K562 (cell line): ENCODE data around the gene GFRA4. TPM values are rescaled to one million over a fixed set of nuclear protein-coding genes. Genes with fewer than 3 reads are reported as not detected.

Experiments used
- ATAC-seq: fragments of 200-7000 bp; cut with Tn5 transposase; 3 replicates; pipeline ENCODE4 v1.9.1; 2020; ENCODE audit warnings: moderate library complexity
- BruUV-seq: library from RNA; stranded (reverse); fragments of 400-500 nt; replicated peaks from 2 replicates; lab custom pipeline; 2021; lab: Mats Ljungman, UMichigan
- CTCF ChIA-PET: fragments of 300-600 bp; formaldehyde crosslinking; extraction: SDS; loops from one replicate; lab custom pipeline; 2021; ENCODE audit warnings: low intra/inter-chr PET ratio; lab: Yijun Ruan, JAX
- POLR2A ChIA-PET: fragments of 300-600, 350-650 bp; sonication (Branson Sonifier 250); formaldehyde crosslinking; extraction: SDS; loops from one replicate; lab custom pipeline; 2021; ENCODE audit warnings: antibody characterized with exemption, inconsistent platforms; lab: Yijun Ruan, JAX
- DNase-seq, 4 experiments: peaks; one replicate each; pipeline versions ENCODE4 v3.0.0 to v3.0.0-alpha.2; 2011 to 2018; ENCODE audit warnings: low spot score in 3 of 4, mixed read lengths in 3 of 4; ENCODE audit errors: extremely low read depth in 1 of 4
- FAIRE-seq: peaks from 2 replicates; lab custom pipeline; 2011; peaks lifted over from hg19 to GRCh38; lab: Jason Lieb, UNC
- H2AFZ ChIP-seq: 2 replicates; pipeline ENCODE4 v1.6.0; 2011; ENCODE audit warnings: low read depth, low read length, control low read depth, inconsistent platforms
- H3K27ac ChIP-seq: fragments of 200-600 bp; 3 replicates; pipeline ENCODE4 v1.8.0; 2011; ENCODE audit warnings: low read depth, mild to moderate bottlenecking, control low read depth, inconsistent platforms, low read length, moderate library complexity, mixed read lengths; ENCODE audit errors: extremely low read depth
- H3K27me3 ChIP-seq, 2 experiments: fragments of 300-600 bp in 1 of 2; 2 replicates in 1 of 2; 3 replicates in 1 of 2; pipeline versions ENCODE4 v1.6.0 to v1.8.0; 2011; ENCODE audit warnings: inconsistent platforms in 2 of 2, low read length in 2 of 2, mild to moderate bottlenecking in 1 of 2, mixed read lengths in 1 of 2, moderate library complexity in 1 of 2; ENCODE audit not compliant: control insufficient read depth in 2 of 2, insufficient read depth in 2 of 2
- H3K36me3 ChIP-seq: fragments of 300-600 bp; 3 replicates; pipeline ENCODE4 v1.8.0; 2011; ENCODE audit warnings: mild to moderate bottlenecking, low read length, inconsistent platforms; ENCODE audit not compliant: control insufficient read depth, insufficient read depth
- H3K4me1 ChIP-seq, 2 experiments: fragments of 200-600 bp in 1 of 2; replicated peaks in 1 of 2; 2 replicates in 1 of 2; 3 replicates in 1 of 2; pipeline versions ENCODE4 v1.5.1 to v1.8.0; 2011; ENCODE audit warnings: inconsistent platforms in 2 of 2, low read length in 2 of 2, mild to moderate bottlenecking in 1 of 2, mixed read lengths in 1 of 2, moderate library complexity in 1 of 2; ENCODE audit not compliant: control insufficient read depth in 2 of 2, insufficient read depth in 2 of 2
- H3K4me2 ChIP-seq: 2 replicates; pipeline ENCODE4 v1.6.1; 2011; ENCODE audit warnings: low read length, control low read depth, inconsistent platforms, mixed read lengths; ENCODE audit not compliant: insufficient read depth
- H3K4me3 ChIP-seq: fragments of 200-600 bp; sonication (generic), shearing (Covaris generic); 2 replicates; pipeline ENCODE4 v1.5.1; 2016; ENCODE audit warnings: control low read depth, inconsistent platforms
- H3K79me2 ChIP-seq: fragments of 200-600 bp; 3 replicates; pipeline ENCODE4 v1.8.0; 2011; ENCODE audit warnings: low read length, inconsistent platforms; ENCODE audit not compliant: control insufficient read depth, insufficient read depth
- H3K9ac ChIP-seq, 2 experiments: 2 replicates each; pipeline versions ENCODE4 v1.6.0 to v1.6.1; 2011; ENCODE audit warnings: low read depth in 2 of 2, low read length in 2 of 2, control low read depth in 1 of 2, inconsistent platforms in 1 of 2, mild to moderate bottlenecking in 1 of 2, mixed read lengths in 1 of 2; ENCODE audit not compliant: insufficient read depth in 1 of 2
- H3K9me1 ChIP-seq: one replicate; pipeline ENCODE4 v1.6.0; 2011; ENCODE audit warnings: inconsistent platforms, mild to moderate bottlenecking, low read length, moderate library complexity; ENCODE audit not compliant: control insufficient read depth, insufficient read depth
- H3K9me3 ChIP-seq: replicated peaks from 2 replicates; pipeline ENCODE4 v1.5.1; 2011; ENCODE audit warnings: low read depth, low read length, inconsistent platforms; ENCODE audit not compliant: control insufficient read depth, insufficient read depth
- H4K20me1 ChIP-seq: replicated peaks from 2 replicates; pipeline ENCODE4 v1.6.1; 2011; ENCODE audit warnings: low read length, inconsistent platforms, mixed read lengths; ENCODE audit not compliant: control insufficient read depth, insufficient read depth
- NFIC ChIP-seq: fragments of 450-650 bp; IDR thresholded peaks from 2 replicates; pipeline ENCODE4 v1.6.1; 2017; ENCODE audit warnings: mild to moderate bottlenecking, inconsistent platforms
- POLR3G ChIP-seq: IDR thresholded peaks from 2 replicates; pipeline ENCODE4 v1.6.1; 2011; ENCODE audit not compliant: insufficient read length, insufficient replicate concordance; ENCODE audit errors: extremely low read depth
- RFX7 ChIP-seq: fragments of 250-450 bp; sonication (Bioruptor Pico); IDR thresholded peaks from 2 replicates; pipeline ENCODE4 v1.5.1; 2021; ENCODE audit warnings: mild to moderate bottlenecking
- ZNF445 ChIP-seq: fragments of 250-450 bp; sonication (Bioruptor Pico); IDR thresholded peaks from 2 replicates; pipeline ENCODE4 v1.4.0; 2020; ENCODE audit warnings: low read depth, mild to moderate bottlenecking, moderate library complexity
- WGBS: fragments of 100-300 bp; shearing (Covaris generic); methylation state at CpG from one replicate; pipeline ENCODE4 v1.1.6; 2016; ENCODE audit warnings: low coverage, mixed read lengths; ENCODE audit not compliant: insufficient coverage; ENCODE audit errors: missing lambda C conversion rate; 5-methylcytosine and 5-hydroxymethylcytosine counted together
- in situ Hi-C: fragments of 300-500 bp; cut with MboI; formaldehyde crosslinking; loops from 4 replicates; pipeline ENCODE4 v1.15.0; 2018; ENCODE audit warnings: inconsistent platforms, mixed read lengths
- intact Hi-C: fragments of 100-400 bp; cut with micrococcal nuclease; formaldehyde crosslinking; loops from 2 replicates; pipeline ENCODE4 v1.14.2; 2022
- polyA plus RNA-seq, 8 experiments: library from polyadenylated mRNA; depleted of rRNA in 4 of 8; stranded (reverse) in 5 of 8; unstranded in 3 of 8; fragments of >200 nt; fragmentation: Nextera tagmentation in 2 of 8; fragmentation: Illumina TruSeq in 1 of 8; extraction: Ambion mirVana in 2 of 8; extraction: Trizol in 1 of 8; gene quantifications; 2 replicates each; pipeline versions ENCODE4 v1.2.1 to v1.2.3, GENCODE V29; 2011 to 2014; ENCODE audit warnings: inconsistent platforms in 1 of 8, missing spikeins in 1 of 8
- total RNA-seq, 7 experiments: library from RNA; depleted of rRNA in 6 of 7; stranded (reverse); fragments of >200 nt in 6 of 7; fragmentation: Illumina TruSeq in 2 of 7; extraction: Trizol in 2 of 7; gene quantifications; 2 replicates each; pipeline versions ENCODE4 v1.2.1 to v1.2.3, GENCODE V29; 2011 to 2021; ENCODE audit warnings: low replicate concordance in 1 of 7

GFRA4 gene
- total and polyA plus RNA-seq, 9 of the 15 experiments (the other 6 are each of a cell fraction or from before 2014, with no cell fraction given) = not detected

GRCh38 chr20:3611901-3612300 lies 51.3 kb downstream of the GFRA4 start:
- Histone ChIP-seq H3K9me1 (no peaks in the 10 kb centered on the region), H3K27ac (no peak overlapping the region)
- peak; percentile 20; the same call in 1 of the 2 replicates for TF ChIP-seq NFIC
- TF ChIP-seq POLR3G = no peak
- no peak for TF ChIP-seq RFX7 (CRISPR knock-in tag)
- no peak for TF ChIP-seq ZNF445
- TF ChIP-seq, all 486 proteins: peak for 1
- Histone ChIP-seq H2AFZ (no peak overlapping the region), H3K9me3 (no peaks in the 10 kb centered on the region), H3K36me3 (no peaks in the 10 kb centered on the region), H3K27me3 (no peaks in the 10 kb centered on the region), H3K4me3 (no peak overlapping the region), H3K4me2 (no peak overlapping the region), H3K79me2 (no peaks in the 10 kb centered on the region), H4K20me1 (no peaks in the 10 kb centered on the region), H3K4me1 (no peaks in the 10 kb centered on the region; a peak in 1 of 5 replicates), H3K9ac (no peak overlapping the region)
- in situ Hi-C loops = no loop called here
- ChIA-PET CTCF (no interaction called here), POLR2A (interaction anchor here (0.6 to 1.2 kb wide), 2 partner anchors 36 to 59 kb away, joined by 3 to 7 read pairs; no protein-coding TSS in a partner anchor)
- FAIRE-seq (no peak), DNase-seq (no peak), ATAC-seq (no peak)
- 29% methylated on average over 1 of the region's 1 CpG for WGBS
- BruUV-seq = no TSS peak
- intact Hi-C loops = no loop called here

Other genes with a start within 250 kb of the GFRA4 start
Only the 7 nearest of the 11 such genes appear.
- not detected in 2 replicates for gene ADAM33, start 18.6 kb upstream of the GFRA4 start, total RNA-seq (2014; rRNA removed)
- not detected in 2 replicates for gene ADAM33, start 18.6 kb upstream of the GFRA4 start, total RNA-seq (2014; rRNA removed; fragmentation: Illumina TruSeq; extraction: Trizol)
- not detected in 2 replicates for gene ADAM33, start 18.6 kb upstream of the GFRA4 start, total RNA-seq (2015; rRNA removed; fragmentation: Illumina TruSeq; extraction: Trizol)
- gene ADAM33, start 18.6 kb upstream of the GFRA4 start, total RNA-seq (2021) = not detected in 2 replicates
- gene ADAM33, start 18.6 kb upstream of the GFRA4 start, polyA plus RNA-seq (2011; rRNA removed) = not detected in 2 replicates
- not detected in 2 replicates for gene ADAM33, start 18.6 kb upstream of the GFRA4 start, polyA plus RNA-seq (2014; fragmentation: Illumina TruSeq; extraction: Trizol)
- gene ADAM33, start 18.6 kb upstream of the GFRA4 start, polyA plus RNA-seq (2014; fragmentation: Nextera tagmentation; extraction: Ambion mirVana) = not detected
- gene ADAM33, start 18.6 kb upstream of the GFRA4 start, polyA plus RNA-seq (2014; rRNA removed) = not detected in 2 replicates
- gene SIGLEC1, start 49.2 kb upstream of the GFRA4 start, total RNA-seq (2014; rRNA removed) = 0.05 TPM in 1 of 2 replicates, not detected in the other
- not detected in 2 replicates for gene SIGLEC1, start 49.2 kb upstream of the GFRA4 start, total RNA-seq (2014; rRNA removed; fragmentation: Illumina TruSeq; extraction: Trizol)
- not detected in 2 replicates for gene SIGLEC1, start 49.2 kb upstream of the GFRA4 start, total RNA-seq (2015; rRNA removed; fragmentation: Illumina TruSeq; extraction: Trizol)
- 0.04 and 0.07 TPM in 2 replicates for gene SIGLEC1, start 49.2 kb upstream of the GFRA4 start, total RNA-seq (2021)
- gene SIGLEC1, start 49.2 kb upstream of the GFRA4 start, polyA plus RNA-seq (2011; rRNA removed) = not detected in 2 replicates
- gene SIGLEC1, start 49.2 kb upstream of the GFRA4 start, polyA plus RNA-seq (2014; fragmentation: Illumina TruSeq; extraction: Trizol) = not detected in 2 replicates
- gene SIGLEC1, start 49.2 kb upstream of the GFRA4 start, polyA plus RNA-seq (2014; fragmentation: Nextera tagmentation; extraction: Ambion mirVana) = not detected
- not detected in 2 replicates for gene SIGLEC1, start 49.2 kb upstream of the GFRA4 start, polyA plus RNA-seq (2014; rRNA removed)
- not detected in 2 replicates for gene HSPA12B, start 69.3 kb upstream of the GFRA4 start, total RNA-seq (2014; rRNA removed)
- not detected in 2 replicates for gene HSPA12B, start 69.3 kb upstream of the GFRA4 start, total RNA-seq (2014; rRNA removed; fragmentation: Illumina TruSeq; extraction: Trizol)
- not detected in 2 replicates for gene HSPA12B, start 69.3 kb upstream of the GFRA4 start, total RNA-seq (2015; rRNA removed; fragmentation: Illumina TruSeq; extraction: Trizol)
- 0.07 TPM in 1 of 2 replicates, not detected in the other for gene HSPA12B, start 69.3 kb upstream of the GFRA4 start, total RNA-seq (2021)
- gene HSPA12B, start 69.3 kb upstream of the GFRA4 start, polyA plus RNA-seq (2011; rRNA removed) = not detected in 2 replicates
- 0.03 TPM in 1 of 2 replicates, not detected in the other for gene HSPA12B, start 69.3 kb upstream of the GFRA4 start, polyA plus RNA-seq (2014; fragmentation: Illumina TruSeq; extraction: Trizol)
- gene HSPA12B, start 69.3 kb upstream of the GFRA4 start, polyA plus RNA-seq (2014; fragmentation: Nextera tagmentation; extraction: Ambion mirVana) = not detected
- gene HSPA12B, start 69.3 kb upstream of the GFRA4 start, polyA plus RNA-seq (2014; rRNA removed) = not detected in 2 replicates
- gene ADISSP, start 104.4 kb upstream of the GFRA4 start, total RNA-seq (2014; rRNA removed) = 65.7 and 101 TPM in 2 replicates
- gene ADISSP, start 104.4 kb upstream of the GFRA4 start, total RNA-seq (2014; rRNA removed; fragmentation: Illumina TruSeq; extraction: Trizol) = 12.2 and 16.3 TPM in 2 replicates
- 34.5 and 35.8 TPM in 2 replicates for gene ADISSP, start 104.4 kb upstream of the GFRA4 start, total RNA-seq (2015; rRNA removed; fragmentation: Illumina TruSeq; extraction: Trizol)
- gene ADISSP, start 104.4 kb upstream of the GFRA4 start, total RNA-seq (2021) = 70.6 and 79.9 TPM in 2 replicates
- 22.8 and 42.8 TPM in 2 replicates for gene ADISSP, start 104.4 kb upstream of the GFRA4 start, polyA plus RNA-seq (2011; rRNA removed)
- gene ADISSP, start 104.4 kb upstream of the GFRA4 start, polyA plus RNA-seq (2014; fragmentation: Illumina TruSeq; extraction: Trizol) = 23.4 and 63.9 TPM in 2 replicates
- gene ADISSP, start 104.4 kb upstream of the GFRA4 start, polyA plus RNA-seq (2014; fragmentation: Nextera tagmentation; extraction: Ambion mirVana) = 1 to 10 TPM; 1.4 to 4.9 TPM
- 37.2 and 53.4 TPM in 2 replicates for gene ADISSP, start 104.4 kb upstream of the GFRA4 start, polyA plus RNA-seq (2014; rRNA removed)
- gene SPEF1, start 118.0 kb upstream of the GFRA4 start, total RNA-seq (2014; rRNA removed) = not detected in 2 replicates
- gene SPEF1, start 118.0 kb upstream of the GFRA4 start, total RNA-seq (2014; rRNA removed; fragmentation: Illumina TruSeq; extraction: Trizol) = not detected in 2 replicates
- not detected in 2 replicates for gene SPEF1, start 118.0 kb upstream of the GFRA4 start, total RNA-seq (2015; rRNA removed; fragmentation: Illumina TruSeq; extraction: Trizol)
- gene SPEF1, start 118.0 kb upstream of the GFRA4 start, total RNA-seq (2021) = not detected in 2 replicates
- 0.04 TPM in 1 of 2 replicates, not detected in the other for gene SPEF1, start 118.0 kb upstream of the GFRA4 start, polyA plus RNA-seq (2011; rRNA removed)
- gene SPEF1, start 118.0 kb upstream of the GFRA4 start, polyA plus RNA-seq (2014; fragmentation: Illumina TruSeq; extraction: Trizol) = not detected in 2 replicates
- not detected for gene SPEF1, start 118.0 kb upstream of the GFRA4 start, polyA plus RNA-seq (2014; fragmentation: Nextera tagmentation; extraction: Ambion mirVana)
- gene SPEF1, start 118.0 kb upstream of the GFRA4 start, polyA plus RNA-seq (2014; rRNA removed) = not detected in 2 replicates
- gene CENPB, start 123.3 kb upstream of the GFRA4 start, total RNA-seq (2014; rRNA removed) = 59.3 and 78.6 TPM in 2 replicates
- 11.4 and 15.0 TPM in 2 replicates for gene CENPB, start 123.3 kb upstream of the GFRA4 start, total RNA-seq (2014; rRNA removed; fragmentation: Illumina TruSeq; extraction: Trizol)
- gene CENPB, start 123.3 kb upstream of the GFRA4 start, total RNA-seq (2015; rRNA removed; fragmentation: Illumina TruSeq; extraction: Trizol) = 36.0 and 36.5 TPM in 2 replicates
- 61.7 and 70.8 TPM in 2 replicates for gene CENPB, start 123.3 kb upstream of the GFRA4 start, total RNA-seq (2021)
- 12.7 and 14.7 TPM in 2 replicates for gene CENPB, start 123.3 kb upstream of the GFRA4 start, polyA plus RNA-seq (2011; rRNA removed)
- gene CENPB, start 123.3 kb upstream of the GFRA4 start, polyA plus RNA-seq (2014; fragmentation: Illumina TruSeq; extraction: Trizol) = 24.9 and 30.8 TPM in 2 replicates
- under 1 TPM; 0.17 to 0.20 TPM for gene CENPB, start 123.3 kb upstream of the GFRA4 start, polyA plus RNA-seq (2014; fragmentation: Nextera tagmentation; extraction: Ambion mirVana)
- gene CENPB, start 123.3 kb upstream of the GFRA4 start, polyA plus RNA-seq (2014; rRNA removed) = 26.1 and 28.9 TPM in 2 replicates
- 11.5 and 16.1 TPM in 2 replicates for gene CDC25B, start 132.9 kb upstream of the GFRA4 start, total RNA-seq (2014; rRNA removed)
- gene CDC25B, start 132.9 kb upstream of the GFRA4 start, total RNA-seq (2014; rRNA removed; fragmentation: Illumina TruSeq; extraction: Trizol) = 5.9 and 7.2 TPM in 2 replicates
- gene CDC25B, start 132.9 kb upstream of the GFRA4 start, total RNA-seq (2015; rRNA removed; fragmentation: Illumina TruSeq; extraction: Trizol) = 7.8 and 9.3 TPM in 2 replicates
- gene CDC25B, start 132.9 kb upstream of the GFRA4 start, total RNA-seq (2021) = 31.4 and 35.7 TPM in 2 replicates
- 9.5 and 25.1 TPM in 2 replicates for gene CDC25B, start 132.9 kb upstream of the GFRA4 start, polyA plus RNA-seq (2011; rRNA removed)
- 25.8 and 30.6 TPM in 2 replicates for gene CDC25B, start 132.9 kb upstream of the GFRA4 start, polyA plus RNA-seq (2014; fragmentation: Illumina TruSeq; extraction: Trizol)
- gene CDC25B, start 132.9 kb upstream of the GFRA4 start, polyA plus RNA-seq (2014; fragmentation: Nextera tagmentation; extraction: Ambion mirVana) = 1 to 10 TPM; 2.3 to 3.1 TPM
- gene CDC25B, start 132.9 kb upstream of the GFRA4 start, polyA plus RNA-seq (2014; rRNA removed) = 22.9 and 26.3 TPM in 2 replicates